HG03025 (cell line): ENCODE results near the gene BCL7B.
A peak's percentile ranks its signal among the peaks of the same experiment; 100 is the strongest.
"Not testable (repeated sequence)": the region's sequence is repeated elsewhere in the genome, so short reads cannot be mapped to it uniquely, and the experiment has no call there.

Source experiments
- ATAC-seq: cut with Tn5 transposase; IDR thresholded peaks from one replicate; pipeline ENCODE4 v1.9.1; 2021; ENCODE audit warnings: mild to moderate bottlenecking, moderate library complexity; ENCODE audit not compliant: unreplicated experiment, low FRiP score

The BCL7B gene

GRCh38 chr7:73557397-73558257, at the start of gene BCL7B:
TSS of gene BCL7B (minus strand) at chr7:73557690. CDS start at chr7:73557578, 112 bp downstream.
- peak; percentile 39 for ATAC-seq

DNA sequence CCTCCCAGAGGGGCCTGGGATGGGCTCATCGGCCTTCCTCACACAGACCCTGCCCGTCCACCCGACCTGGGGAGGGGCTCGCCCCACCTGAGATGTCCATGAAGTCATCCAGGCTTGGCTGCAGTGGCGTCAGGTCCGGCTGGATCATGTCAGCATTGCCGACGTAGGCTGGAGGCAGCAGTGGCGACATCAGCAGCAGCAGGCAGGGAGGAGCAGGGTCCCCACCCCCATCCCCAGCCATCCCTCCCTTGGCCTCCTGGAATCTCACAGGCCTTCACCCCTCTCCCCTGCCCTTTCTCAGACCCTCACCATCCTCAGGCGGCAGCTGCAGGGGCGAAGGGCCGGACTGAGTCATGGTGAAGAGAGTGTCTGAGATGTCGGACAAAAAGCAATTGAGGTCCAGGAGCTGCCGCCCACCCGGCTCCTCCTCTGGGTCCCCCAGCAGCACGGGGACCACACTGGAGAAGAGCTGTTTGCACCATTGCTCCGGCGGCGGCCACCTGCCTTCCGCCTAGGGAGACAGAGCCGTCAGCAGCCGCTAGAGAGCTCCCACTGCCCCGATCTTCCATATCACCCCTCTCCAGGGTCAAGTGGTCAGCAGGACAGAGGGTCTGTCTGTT, 48.2 kb upstream of the BCL7B start:
- no peak for ATAC-seq

DNA sequence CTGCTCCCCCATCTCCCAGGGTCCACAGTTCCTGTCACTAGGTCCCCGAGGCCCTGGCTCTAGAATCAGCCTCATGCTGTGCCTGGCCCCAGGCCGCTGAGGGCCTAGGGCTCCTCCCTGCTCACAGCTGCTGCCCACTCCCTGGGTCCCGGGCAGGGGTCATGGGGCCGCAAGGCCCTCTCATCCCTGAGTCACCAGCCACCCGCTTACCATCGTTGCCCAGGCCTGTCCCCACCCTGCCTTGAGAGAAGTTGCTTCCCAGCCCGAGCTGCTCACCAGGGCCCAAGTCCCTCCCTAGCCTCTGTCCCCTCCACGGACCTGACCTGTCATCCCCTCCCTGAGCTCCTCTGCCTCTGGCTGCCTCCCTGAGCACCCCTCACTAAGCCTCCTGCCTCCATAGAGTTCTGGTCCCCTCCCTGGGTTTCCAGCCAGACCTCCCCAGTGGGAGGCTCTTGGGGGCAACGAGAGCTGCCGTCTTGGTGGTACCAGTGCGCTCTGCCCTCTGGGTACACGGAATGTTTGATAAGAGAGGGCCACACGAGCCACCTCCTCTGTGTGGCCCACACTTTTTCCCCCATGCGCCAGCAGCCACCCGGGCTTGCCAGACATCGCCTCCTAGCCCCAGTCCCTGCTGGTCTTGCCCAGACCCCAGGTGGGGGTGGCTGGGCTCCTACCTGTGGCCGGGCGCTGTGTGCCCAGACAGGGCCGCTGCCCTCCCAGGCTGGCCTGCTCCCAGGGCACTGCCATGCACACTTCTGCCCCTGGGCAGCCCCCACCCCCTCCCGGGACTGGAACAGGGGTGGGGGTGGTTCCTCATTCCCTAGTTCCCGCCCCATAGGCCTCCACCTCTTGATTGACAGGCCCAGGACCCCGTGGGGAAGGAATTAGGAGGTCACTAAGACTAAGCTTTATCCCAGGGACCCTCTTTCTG, 45.5 kb upstream of the BCL7B start:
- ATAC-seq: no peak

DNA sequence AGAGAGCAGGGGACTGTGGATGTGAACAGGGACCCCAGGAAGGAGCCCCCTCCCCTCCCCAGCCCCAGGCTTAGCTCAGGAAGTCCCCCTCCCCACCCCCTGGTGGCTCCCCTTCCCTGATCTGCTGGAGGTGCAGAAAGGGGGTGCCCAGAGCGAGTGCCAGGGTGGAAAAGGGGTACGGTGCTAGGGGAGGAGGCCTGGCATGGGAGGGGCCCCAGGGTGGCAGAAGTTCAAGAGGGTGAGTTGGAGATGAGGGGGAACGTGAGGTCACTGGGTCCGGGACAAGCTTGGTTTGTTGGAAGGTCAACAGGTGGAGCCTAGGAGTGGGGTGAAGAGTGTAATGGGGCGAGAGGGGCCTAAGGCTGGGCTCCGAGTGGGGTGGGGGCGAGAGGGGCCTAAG, 42.4 kb upstream of the BCL7B start:
- no peak for ATAC-seq

GRCh38 chr7:73599151-73599882, 41.8 kb upstream of the BCL7B start:
- no peak for ATAC-seq

- no peak for ATAC-seq
These were observed 40.7 kb upstream of the BCL7B start for GRCh38 chr7:73597978-73598782.

DNA sequence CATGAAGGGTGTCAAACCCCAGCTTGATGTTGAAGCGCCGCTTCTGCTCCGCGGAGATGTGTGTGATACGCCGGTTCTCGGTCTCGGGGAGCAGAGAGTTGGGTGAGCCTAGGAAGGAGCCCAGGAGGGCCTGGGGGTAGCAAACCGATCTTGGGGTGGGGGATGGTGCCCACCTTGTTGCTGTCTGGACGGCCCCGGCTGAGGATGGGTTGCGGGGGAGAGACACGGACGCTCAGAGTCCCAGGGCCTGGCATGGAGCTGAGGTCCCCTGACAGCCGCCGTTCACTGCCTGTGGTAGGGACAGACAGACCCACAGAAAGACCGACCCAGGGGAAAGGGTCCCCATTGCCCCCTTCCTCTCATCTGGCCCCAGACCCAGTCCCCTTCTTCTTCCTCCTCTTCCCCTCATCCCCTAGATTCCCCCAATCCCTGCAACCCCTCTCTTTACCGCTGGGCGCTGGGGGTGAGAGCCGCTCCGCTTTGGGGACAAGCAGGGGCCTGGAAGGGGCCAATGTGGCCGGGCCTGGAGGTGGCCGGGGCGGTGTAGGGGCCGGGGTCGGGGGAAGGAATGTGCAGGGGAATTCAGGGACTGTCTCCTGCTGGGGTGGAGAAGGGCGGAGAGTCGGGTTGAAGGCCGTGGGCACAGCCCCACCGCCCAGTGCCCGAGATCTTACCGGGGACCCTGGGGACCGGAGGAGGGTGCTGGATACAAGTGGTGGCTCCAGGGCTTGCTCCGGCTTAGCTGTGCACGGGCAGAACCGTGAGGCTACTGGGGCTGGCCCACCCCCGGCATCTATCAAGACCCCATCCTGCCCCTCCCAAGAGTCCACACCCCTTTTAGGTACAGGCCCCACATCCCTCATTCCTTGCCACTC, 38.9 kb upstream of the BCL7B start:
- ATAC-seq: no peak

- no peak for ATAC-seq
These were observed 37.9 kb upstream of the BCL7B start for GRCh38 chr7:73595358-73595757.

DNA sequence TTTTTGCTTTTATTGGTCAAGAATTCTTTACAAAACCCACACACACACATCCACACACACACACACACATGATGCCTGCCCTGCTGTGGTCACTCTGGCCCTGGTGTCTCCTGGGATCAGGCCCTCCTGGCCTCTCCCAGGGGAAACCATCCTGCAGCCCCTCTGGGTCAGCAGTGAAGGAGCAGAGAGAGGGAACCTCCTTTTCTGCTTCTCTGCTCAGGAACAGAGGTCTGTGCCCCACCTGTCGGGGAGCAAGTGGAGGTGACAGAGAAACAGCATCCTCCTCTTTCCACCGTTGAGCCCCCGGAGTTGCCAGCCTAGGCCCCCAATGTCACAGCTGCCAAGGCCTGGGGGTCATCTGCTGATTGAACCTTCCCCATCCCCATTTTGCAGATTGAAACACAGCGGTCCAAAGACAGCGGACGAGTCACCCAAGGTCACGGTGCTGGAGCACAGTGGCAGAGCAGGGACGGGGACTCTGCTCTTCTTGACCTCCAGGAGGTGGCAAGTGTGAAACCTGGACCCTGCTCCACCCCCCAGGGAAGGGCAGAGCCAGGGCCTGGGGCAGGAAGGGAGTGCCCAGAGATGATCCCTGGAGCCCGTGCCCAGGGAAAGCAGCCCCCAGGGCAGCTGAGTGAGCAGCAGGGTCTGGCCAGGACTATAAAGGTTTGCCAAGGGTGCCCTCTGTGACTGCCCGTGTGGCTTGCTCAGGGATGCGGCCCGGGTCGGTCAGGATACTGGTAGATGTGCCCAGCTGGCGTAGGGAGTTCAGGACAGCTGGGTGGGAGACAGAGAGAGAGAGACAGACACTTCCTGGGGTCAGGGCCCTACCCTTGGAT, 35.9 kb upstream of the BCL7B start:
- no peak for ATAC-seq

DNA sequence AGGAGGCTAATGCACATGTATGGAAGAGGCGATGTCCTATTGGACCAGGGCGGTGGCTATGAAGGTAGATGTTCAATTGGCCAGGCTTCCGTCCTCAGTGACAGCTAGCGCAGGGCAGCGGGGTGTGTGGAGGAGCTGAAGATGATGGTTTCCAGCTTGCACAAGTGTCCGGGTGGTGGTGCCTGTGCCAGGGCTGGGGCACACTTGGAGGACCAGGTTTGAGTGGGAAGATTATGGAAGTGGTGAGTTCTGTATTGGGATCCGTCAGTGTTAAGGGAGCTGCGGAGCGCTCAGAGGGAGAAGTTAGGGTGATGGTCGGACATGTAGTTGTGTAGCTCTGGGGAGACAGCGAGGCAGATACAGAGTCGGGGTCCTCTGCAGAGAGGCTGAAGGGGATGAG, 29.4 kb upstream of the BCL7B start:
- no peak for ATAC-seq

DNA sequence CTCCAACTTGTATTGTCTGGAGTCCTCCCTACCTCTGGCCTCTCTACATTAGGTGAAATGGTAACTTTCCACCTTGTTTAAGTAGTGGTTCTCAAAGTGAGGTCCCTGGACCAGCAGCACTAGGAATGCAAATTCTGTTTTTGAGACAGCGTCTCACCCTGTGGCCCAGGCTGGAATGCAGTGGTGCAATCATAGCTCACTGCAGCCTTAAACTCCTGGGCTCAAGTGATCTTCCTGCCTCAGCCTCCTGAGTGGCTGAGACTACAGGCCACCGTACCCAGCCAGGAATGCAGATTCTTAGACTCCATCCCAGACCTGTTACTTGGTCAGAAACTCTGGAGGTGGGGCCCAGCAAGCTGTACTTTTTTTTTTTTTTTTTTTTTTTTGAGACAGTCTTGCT, 27.7 kb upstream of the BCL7B start:
- ATAC-seq: no peak

- ATAC-seq: no peak
These were observed 25.2 kb upstream of the BCL7B start for GRCh38 chr7:73582664-73583202.

DNA sequence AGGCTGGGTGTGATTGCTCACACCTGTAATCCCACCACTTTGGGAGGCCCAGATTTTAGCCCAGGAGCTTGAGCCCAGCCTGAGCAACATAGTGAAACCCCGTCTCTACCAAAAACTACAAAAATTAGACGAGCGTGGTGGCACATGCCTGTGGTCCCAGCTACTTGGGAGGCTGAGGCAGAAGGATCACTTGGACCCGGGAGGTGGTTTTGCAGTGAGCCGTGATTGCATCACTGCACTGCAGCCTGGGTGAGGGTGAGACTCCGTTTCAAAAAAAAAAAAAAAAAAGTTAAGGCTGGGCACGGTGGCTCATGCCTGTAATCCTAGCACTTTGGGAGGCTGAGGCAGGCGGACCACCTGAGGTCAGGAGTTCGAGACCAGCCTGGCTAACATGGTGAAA, 23.5 kb upstream of the BCL7B start:
- ATAC-seq: not testable (repeated sequence)

- ATAC-seq: peak; percentile 80
These were observed 21.0 kb upstream of the BCL7B start, which contains the start of gene TBL2 for GRCh38 chr7:73578342-73579128. TSS of gene TBL2 (minus strand) at chr7:73578579. CDS start at chr7:73578549, 30 bp downstream.

DNA sequence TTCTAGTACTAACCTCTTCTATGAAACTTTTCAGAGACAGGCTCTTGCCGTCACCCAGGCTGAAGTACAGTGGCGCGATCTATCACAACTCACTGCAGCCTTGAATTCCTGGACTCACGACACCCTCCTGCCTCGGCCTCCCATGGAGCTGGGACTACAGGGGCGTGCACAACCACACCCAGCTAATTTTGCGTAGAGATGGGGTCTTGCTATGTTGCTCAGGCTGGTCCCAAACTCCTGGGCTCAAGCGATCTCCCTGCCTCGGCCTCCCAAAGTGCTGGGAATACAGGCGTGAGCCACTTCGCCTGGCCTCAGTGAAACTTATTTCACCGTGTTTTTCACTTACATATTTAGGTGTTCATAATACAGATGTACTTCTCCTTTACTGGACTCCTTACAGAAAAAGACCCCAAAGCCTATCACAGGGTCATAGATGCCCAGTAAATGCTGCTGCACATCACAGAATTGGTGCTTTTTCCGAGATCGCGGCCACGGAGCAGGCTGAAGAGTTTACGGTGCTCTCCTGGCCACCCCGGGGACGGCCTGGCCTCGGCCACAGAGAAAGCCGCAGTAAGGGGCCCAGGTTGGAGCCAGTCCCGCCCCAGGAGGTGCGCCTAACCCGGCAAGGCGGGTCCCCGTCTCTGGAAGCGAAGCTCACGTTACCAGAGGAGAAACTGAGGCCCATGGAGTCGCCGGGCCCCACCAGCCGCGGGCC, 20.3 kb upstream of the BCL7B start:
- ATAC-seq: peak; percentile 30

- no peak for ATAC-seq
These were observed 16.3 kb upstream of the BCL7B start for GRCh38 chr7:73573791-73574190.
